Hepatocyte (in vitro differentiated cells): ENCODE measurements around the gene PTTG1.

ENCODE experiments used
- EZH2phosphoT487 ChIP-seq: fragments of 200-600 bp; sonication (generic); IDR thresholded peaks from one replicate; pipeline ENCODE4 v1.6.1; 2018; ENCODE audit warnings: antibody characterized with exemption, mild to moderate bottlenecking, low read depth, moderate library complexity; ENCODE audit not compliant: unreplicated experiment, severe bottlenecking
- TF ChIP-seq, protein P1 (sequence below): fragments of 200-600 bp; sonication (generic); IDR thresholded peaks from 2 replicates; pipeline ENCODE4 v1.5.1; 2016; ENCODE audit warnings: antibody characterized with exemption, mild to moderate bottlenecking; ENCODE audit not compliant: poor library complexity

DNA sequence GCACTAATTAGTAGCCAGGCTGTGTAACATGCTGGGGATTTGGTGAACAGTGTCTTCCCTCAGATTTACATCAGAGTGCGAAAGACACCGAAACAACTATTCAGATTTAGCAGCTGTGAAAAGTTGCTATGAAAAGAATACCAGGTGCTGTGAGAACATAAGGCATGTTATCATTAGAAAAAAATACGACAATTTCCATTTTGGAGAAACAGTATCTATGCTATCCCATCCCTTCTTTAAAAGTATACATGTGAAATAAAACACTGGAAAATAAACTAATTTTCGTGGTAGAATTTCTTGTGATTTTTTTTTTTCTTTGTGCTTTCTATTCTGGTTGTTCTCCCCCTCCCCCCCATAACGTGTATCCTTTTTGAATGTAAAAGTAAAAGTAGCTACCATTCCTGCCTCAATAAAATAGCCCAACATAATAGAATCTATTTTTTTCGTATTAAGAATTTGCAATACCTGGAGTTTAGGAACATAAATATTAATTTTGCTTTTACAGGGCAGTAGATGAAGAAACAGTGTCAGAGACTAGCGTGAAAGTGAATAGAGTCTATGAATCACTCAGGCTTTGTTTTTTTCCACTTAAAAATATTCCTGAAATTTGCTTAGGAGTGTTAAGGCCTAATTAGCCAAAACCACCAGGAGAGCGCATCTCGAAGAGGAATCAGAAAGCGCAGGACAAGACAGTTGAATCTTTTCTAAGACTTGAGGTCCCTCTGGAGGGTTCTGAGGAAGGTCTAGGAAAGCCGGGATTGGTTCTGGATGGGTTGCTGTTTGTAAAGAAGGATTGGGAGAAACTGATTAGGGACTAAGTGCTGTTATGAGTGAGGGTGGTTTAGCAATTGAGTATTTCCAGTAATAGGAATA lies 2.0 kb upstream of the PTTG1 start:
- TF ChIP-seq, protein P1, sequence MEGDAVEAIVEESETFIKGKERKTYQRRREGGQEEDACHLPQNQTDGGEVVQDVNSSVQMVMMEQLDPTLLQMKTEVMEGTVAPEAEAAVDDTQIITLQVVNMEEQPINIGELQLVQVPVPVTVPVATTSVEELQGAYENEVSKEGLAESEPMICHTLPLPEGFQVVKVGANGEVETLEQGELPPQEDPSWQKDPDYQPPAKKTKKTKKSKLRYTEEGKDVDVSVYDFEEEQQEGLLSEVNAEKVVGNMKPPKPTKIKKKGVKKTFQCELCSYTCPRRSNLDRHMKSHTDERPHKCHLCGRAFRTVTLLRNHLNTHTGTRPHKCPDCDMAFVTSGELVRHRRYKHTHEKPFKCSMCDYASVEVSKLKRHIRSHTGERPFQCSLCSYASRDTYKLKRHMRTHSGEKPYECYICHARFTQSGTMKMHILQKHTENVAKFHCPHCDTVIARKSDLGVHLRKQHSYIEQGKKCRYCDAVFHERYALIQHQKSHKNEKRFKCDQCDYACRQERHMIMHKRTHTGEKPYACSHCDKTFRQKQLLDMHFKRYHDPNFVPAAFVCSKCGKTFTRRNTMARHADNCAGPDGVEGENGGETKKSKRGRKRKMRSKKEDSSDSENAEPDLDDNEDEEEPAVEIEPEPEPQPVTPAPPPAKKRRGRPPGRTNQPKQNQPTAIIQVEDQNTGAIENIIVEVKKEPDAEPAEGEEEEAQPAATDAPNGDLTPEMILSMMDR = no peak
- TF ChIP-seq EZH2phosphoT487 = no peak
